ENCODE measurements around the gene RNF152. TPM values are rescaled to one million over a fixed set of nuclear protein-coding genes. Genes with fewer than 3 reads are reported as not detected.
"Not testable (repeated sequence)": the region's sequence is repeated elsewhere in the genome, so short reads cannot be mapped to it uniquely, and the experiment has no call there.

RNF152 gene
- total RNA-seq, 2 donors from 2014 or later = 11.0 to 11.8 TPM

DNA sequence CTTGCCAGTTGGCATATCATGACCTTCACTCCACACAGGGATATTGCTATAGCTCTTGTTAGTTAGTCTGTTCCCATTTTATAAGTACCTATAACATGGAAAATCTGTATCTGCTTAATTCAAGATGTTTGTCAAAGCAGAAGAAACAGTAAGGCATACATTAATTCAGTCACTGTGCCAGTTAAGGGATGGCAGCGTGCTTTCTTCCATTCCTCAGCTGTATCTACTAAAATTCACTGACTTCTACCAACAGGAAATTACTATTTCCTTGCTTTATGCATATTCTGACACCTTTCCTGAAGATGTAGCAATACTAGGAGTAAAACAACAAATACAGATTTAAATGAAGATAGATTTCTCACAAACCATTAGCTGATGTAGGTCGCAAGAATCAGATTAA lies 59.9 kb downstream of the RNF152 start:
- no peak for ATAC-seq
- DNase-seq = no peak
- intact Hi-C loops (cut with DNase I) = no loop called here

DNA sequence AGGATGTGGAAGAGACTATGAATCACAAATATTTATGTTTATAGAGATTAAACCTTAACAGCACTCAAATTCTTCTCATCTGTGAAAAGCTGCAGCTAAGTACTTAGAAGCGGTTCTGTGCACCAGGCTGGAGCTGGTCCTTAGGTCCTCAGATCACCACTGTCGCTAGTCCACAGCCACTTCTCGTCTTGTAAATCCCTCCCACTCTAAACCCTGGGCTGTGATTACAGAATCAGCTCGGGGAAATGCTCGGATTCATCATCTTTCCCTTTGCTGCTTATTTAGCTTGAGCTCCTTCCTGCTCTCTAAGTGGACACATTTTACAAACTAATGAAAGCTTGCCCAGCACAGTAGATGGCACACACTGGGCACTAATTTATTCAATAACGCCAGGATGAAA lies 61.7 kb downstream of the RNF152 start:
- ATAC-seq (peak; percentile 20 to 51), DNase-seq (no peak)
- intact Hi-C loops (cut with DNase I) = no loop called here

DNA sequence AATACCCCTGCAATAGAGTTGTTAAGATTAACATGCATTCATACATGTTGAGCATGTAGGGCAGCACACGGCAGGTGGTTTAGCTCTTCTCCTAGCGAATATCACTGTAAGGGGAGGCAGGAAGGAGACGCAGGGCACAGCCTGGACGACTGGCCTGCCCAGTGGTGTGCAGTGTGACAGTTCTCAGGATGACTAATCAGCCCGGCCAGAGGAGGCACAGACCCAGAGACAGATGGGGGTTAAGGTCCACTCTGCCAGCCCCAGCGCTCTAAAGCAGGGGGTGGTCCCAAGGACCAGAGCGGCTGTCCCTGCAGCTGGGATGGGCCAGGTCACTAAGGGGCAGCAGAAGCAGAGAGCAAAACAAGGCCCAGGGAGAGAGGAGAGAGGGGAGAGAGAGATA lies 63.7 kb downstream of the RNF152 start:
- intact Hi-C loops (cut with DNase I) = no loop called here
- DNase-seq (no peak), ATAC-seq (no peak)

DNA sequence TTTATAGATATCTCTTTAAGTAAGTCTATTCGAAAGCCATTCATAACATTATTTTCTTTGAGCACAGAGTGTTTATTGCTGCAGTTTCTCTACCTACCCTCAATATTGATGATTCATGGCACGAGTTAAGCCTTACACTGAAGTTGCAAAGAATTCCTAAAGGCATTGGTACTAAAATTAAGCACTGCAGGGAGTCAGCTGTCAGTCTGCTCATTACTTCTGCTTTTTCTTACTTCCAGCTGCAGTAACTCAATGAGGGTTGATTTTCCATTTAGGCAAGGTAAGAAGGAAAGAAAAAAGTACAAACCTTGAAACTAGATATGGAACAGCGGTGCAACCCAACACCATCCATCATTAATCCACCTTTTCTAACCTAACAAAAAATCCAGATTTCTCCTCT lies 65.2 kb downstream of the RNF152 start:
- ATAC-seq = no peak
- intact Hi-C loops (cut with DNase I) = no loop called here
- no peak for DNase-seq

DNA sequence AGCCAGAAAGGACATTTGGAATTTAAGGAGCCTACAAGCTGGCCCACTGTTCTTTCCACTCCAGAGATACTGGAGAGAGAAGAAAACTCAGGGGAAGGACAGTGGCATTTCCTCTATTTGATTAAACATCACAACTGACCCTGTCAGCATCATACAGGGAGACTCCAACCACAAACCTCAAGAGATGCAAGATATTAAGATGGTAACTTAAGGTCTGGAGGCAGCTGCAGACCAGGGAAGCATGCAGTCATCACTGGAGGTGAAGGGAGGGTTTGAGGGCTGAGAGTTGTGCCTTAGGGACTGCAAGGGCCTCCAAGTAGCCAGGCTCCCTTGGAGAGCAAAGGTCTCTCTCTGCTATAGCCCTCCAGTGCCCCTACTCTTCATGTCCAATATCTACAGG lies 67.4 kb downstream of the RNF152 start:
- intact Hi-C loops (cut with DNase I) = no loop called here
- ATAC-seq (no peak), DNase-seq (no peak)

DNA sequence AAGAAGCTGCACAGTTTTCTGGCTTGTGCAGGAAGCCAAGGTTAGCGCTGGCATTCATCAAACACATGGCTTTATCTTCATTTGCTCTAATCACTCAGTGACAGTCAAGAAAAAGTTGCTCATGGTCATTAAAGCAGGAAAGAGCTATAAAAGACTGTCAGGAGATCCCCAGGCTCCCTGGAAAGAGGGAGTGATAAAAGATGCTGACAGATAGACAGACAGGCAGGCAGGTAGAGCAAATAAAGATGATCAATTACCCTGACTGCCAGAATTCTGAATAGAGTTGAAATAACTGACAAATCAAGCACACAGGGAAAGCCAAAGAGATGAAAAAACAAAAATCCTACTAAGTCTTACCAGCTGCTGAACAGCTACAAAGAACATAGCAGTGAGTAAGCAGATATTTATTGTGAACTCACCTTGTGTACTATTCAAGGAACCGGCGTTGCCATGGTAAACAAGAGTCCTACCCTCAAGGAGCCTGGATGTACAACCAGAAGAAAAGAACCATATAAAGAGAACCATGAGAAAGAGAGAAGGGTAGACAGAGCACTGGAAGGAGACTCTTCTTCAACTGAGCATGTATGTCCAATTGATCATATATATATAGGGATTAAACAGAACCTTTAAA lies 68.0 kb downstream of the RNF152 start:
- DNase-seq (no peak), ATAC-seq (no peak)
- intact Hi-C loops (cut with DNase I) = no loop called here

DNA sequence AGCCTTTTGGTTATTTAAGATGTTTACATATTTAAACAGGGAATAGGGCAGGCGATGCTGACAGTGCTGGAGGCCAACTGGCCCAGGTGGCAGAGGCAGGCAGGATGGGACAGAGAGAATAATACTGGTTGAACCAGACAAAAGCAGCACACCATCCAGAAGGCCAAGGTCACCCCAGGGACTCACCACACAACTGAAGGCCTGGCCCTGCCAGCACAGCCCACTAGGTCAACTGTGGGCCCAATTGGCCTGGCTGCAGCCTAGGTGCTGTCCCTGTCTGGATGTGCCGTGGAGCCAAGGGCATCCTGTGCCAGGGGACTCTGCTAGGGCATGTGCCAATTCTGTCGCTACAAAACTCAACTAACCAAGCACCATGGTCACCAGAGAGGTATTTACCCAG lies 69.2 kb downstream of the RNF152 start:
- no peak for DNase-seq
- intact Hi-C loops (cut with DNase I) = no loop called here
- no peak for ATAC-seq

DNA sequence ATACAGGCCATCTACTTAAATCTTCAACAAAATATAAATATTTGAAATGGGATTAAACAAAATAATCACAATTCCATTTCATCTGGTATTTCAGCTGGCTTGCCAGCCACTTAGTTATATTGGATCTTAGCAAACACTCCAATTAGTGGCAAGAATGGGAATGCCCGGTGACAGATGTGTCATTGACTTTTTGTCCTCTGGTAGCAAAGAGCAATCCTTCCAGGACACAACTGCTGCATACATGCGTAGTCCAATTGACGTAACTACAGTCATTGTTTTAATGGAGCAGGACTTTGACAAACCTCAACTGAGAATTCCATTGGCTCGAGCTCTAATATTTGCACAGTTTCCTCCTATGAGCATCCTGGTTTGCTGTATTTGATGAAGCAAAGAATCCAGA lies 69.9 kb downstream of the RNF152 start:
- intact Hi-C loops (cut with DNase I) = no loop called here
- ATAC-seq (no peak), DNase-seq (no peak)

DNA sequence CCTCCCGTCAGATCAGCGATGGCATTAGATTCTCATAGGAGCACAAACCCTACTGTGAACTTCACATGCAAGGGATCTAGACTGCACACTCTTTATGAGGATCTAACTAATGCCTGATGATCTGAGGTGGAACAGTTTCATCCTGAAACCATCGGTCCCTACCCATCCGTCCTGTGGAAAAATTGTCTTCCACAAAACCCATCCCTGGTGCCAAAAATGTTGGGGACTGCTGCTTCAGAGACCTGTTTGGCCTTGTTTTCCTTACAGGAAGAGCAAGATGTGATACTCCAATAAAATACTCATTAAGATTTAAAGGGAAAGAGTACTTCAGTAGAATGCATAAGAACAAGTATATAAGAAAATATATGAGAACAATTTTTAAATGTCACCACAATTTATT lies 71.1 kb downstream of the RNF152 start:
- intact Hi-C loops (cut with DNase I) = no loop called here
- no peak for DNase-seq

DNA sequence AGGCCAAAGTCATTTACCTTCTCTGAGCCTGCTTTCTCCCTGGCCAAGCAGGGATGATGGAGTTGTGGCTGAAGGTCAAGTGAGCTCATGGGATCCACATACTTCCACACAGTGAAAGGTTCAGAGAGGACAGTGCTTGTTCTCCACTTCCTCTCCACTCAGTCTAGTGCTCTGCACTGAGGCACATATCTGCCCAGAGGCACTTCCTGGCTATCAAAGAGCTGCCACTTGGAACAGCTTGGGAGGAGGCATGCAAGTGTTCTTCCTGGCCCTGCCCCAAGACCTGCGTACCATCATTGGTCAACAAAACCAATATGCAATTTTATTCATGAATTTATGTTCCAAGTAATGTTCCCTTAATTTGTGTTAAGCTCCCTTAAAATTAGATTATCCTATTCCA lies 71.9 kb downstream of the RNF152 start:
- intact Hi-C loops (cut with DNase I) = no loop called here
- ATAC-seq = no peak
- no peak for DNase-seq

More for the DNA sequence above, 71.1 kb downstream of the RNF152 start:
- ATAC-seq = no peak

DNA sequence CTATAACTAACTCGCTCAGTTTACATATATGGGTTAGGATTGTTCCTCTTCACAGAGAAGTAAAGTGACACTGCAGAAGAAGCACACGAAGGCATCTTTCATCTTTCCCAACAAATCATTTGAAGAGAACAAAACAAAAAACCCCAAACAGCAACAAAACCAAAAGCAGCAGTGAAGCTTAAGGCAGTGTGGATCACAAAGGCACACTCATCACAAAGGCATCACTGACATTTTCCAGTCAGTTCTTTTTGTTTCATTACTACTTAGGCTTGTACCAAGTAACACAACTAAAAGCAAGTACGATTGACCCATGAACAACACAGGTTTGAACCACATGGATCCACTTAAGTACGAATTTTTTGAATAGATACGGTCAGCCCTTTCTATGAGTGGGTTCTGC lies 75.7 kb downstream of the RNF152 start:
- ATAC-seq = no peak
- intact Hi-C loops (cut with DNase I) = no loop called here
- no peak for DNase-seq

DNA sequence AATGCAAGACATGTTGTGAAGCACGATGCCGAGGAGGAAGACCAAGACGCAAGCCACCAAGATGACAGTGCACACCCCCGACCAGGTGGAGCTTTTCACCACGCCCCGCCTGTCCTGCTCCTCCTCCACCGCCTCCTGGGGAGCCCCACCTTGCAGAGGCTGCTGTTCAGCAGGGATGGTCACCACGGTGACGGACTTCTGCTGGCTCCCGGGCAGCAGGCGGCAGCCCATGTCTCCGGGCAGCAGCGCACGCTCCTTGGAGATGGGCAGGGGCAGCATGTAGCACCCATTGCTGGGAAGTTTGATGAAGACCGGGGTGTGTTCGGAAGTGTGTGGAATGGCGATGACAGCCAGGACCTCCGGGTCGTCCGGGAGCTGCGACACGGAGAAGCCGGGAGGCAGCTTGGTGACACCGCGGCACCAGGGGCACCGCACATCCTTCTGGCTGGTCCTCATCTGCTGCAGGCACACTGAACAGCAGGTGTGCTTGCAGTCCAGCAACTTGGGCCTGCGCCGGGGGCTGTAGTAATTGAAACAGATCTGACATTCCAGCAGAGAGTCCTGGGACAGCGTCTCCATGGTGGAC lies 76.8 kb downstream of the RNF152 start:
- no peak for ATAC-seq

DNA sequence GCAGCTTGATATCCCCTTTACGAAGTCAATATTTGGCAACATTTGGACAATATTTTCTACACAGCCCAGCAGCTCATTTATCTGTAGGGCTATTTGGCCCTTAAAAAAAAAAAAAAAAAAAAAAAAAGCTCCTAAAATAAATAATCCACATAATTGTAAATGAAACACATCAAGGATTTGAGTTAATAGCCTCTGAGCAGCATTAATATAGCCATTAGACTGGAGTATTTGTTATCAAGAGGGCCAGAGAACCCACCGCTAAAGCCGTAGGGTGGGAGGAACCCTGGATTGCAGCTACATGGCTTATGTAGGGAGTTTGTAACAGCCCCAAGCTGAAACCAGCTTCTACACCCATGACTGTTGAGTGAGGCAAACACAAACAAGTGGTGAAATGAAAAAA lies 84.5 kb downstream of the RNF152 start:
- intact Hi-C loops (cut with DNase I) = no loop called here
- DNase-seq (no peak), ATAC-seq (no peak)

More for the DNA sequence above, 76.8 kb downstream of the RNF152 start:
- intact Hi-C loops (cut with DNase I) = no loop called here
- no peak for DNase-seq

DNA sequence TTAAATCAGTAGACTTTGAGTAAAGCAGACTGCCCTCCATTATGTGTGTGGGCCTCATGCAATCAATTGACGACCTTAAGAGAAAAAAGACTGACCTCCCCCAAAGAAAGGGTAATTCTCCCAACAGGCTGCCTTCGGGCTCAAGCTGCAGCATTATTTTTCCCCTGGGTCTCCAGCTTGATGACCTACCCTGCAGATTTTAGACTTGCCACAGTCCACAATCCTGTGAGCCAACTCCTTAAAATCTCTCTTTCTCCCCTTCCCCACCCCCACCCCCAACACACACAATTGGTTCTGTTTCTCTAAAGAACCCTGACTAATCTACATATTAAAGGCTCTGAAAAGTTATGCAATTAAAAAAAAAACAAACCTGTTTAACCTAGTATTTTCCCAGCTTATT lies 89.4 kb downstream of the RNF152 start:
- intact Hi-C loops (cut with DNase I) = no loop called here
- DNase-seq (no peak), ATAC-seq (no peak)

DNA sequence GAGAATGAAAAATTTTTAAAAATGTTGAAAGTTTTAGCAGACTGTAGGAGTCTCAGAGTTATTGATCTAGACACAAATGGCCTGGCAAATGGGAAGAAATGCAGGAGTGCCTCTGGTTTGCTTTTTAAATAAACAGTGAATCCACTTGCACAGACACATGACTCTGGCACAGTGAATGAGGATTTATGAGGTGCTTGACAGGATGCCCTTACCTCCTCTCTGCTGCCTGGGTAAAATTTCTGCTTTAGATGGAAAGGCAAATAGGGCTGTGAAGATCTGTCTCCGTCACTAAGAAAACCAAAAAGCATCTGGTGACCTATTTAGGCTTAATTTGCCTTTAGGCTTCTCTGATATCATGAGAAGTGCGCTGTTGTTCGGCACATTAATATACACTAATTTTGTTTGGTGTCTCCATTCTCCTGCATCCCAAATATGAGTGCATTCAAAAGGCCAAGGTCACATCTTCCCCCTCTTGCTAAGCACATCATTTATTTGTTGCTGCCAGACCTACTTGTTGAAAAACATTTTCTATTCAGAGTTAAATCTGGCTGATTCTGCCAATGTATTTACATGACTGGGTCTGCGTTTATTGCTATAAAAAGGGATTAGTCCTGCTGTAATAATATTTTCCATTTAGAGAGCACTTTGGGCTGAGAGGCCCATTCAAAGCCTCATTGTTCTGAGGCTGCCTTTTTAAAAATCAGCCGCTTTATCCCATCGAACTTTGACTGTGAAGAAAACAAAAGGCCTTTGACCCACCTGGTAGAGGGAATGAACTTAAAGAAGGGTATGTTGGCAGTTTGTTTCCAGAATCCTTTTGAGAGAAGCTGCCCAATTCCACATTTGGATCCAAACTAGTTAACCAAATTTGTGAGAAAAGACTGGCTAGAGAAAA lies 94.9 kb downstream of the RNF152 start:
- intact Hi-C loops (cut with DNase I) = no loop called here
- ATAC-seq = no peak
- DNase-seq = no peak

DNA sequence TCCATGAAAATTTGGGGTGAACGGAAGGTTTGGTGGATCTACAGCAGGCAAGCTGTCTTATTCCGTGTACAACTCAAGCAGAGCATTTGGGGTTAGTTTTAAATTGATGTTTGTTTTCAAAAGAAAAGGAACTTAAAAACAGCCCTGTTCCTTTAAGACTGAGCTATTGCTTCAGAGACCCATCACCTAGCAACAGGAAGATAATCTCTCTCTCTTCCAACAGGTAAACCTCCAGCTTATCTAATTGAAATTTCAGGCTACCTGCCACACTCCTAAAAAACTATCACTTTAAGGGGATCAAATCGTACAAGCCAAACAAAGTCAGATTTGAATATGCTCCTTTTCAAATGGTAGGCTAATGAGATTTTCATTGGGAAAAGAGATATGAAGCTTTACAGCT lies 101.8 kb downstream of the RNF152 start:
- ATAC-seq (no peak), DNase-seq (no peak)

DNA sequence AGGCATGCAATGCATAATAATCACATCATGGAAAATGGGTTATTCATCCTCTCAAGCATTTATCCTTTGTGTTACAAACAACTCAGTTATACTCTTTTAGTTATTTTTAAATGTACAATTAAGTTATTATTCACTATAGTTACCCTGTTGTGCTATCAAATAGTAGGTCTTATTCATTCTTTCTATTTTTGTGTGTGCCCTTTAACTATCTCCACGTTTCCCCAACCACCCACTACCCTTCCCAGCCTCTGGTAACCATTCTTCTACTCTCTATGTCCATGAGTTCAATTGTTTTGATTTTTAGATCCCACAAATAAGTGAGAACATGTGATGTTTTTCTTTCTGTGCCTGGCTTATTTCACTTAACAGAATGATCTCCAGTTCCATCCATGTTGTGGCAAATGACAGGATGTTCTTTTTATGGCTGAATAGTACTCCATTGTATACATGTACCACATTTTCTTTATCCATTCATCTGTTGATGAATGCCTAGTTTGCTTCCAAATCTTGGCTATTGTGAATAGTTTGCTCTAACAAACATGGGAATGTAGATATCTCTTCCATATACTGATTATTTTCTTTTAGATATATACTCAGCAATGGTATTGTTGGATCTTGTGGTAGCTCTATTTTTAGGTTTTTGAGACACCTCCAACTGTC lies 105.7 kb downstream of the RNF152 start:
- ATAC-seq; intact Hi-C loops (cut with DNase I); DNase-seq: not testable (repeated sequence)

More for the DNA sequence above, 101.8 kb downstream of the RNF152 start:
- intact Hi-C loops (cut with DNase I) = no loop called here

DNA sequence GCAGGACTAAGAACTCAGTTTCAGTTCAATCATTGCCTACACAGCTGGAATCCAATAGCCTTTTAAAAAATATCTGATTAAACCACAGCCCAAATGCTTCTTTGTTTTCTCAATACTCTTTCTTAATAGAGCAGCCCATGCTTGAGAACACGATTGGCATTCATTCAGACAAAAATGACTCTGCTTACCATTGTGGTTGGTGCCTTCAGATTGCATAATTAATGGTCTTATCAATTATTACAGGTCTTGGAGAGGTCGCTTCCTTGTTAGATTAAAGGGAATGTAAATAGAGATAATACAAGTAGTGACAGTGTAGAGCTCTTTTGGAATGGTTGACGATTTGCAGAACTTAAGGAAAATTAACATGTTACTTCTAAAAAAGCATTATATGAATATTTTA lies 107.2 kb downstream of the RNF152 start:
- DNase-seq (no peak), ATAC-seq (no peak)
- intact Hi-C loops (cut with DNase I) = no loop called here

DNA sequence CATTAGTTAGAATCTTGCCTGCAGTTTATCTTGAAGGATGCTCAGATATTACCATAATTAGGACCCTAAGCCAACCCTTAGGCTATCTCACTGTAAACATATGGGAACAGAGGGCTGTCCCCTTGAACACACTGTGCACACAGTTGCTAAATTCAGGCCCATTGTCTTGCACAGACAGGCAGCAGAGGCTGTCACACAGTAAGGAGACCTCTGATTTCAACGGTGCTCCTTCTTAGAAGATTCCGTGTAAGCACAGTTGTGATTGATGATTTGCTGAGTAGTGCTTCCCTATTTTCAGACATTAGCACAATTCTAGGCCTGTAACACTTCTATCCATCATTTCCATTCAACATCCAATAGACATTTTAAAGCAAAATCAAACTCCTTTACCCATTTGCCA lies 108.0 kb downstream of the RNF152 start:
- DNase-seq = no peak
- intact Hi-C loops (cut with DNase I) = no loop called here
- ATAC-seq = no peak

DNA sequence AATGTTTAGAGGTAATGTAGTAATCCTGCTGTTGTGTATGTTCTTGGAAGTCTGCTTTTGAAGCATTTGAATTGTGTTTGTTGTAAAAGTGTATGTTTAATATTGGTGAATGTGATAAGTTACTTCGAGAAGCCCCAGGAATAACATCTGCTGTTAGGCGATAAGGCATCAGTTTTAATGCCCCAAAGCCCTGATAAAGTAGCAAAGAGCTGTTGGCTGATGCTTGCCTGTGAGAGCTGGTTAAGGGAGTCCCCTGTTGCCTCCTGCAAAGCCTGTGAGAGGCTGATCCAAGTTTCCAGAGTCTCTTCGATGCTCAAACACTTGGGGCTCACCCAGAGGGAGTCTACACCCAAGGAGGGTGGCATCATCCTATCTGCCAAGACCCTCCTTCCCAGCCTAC lies 110.3 kb downstream of the RNF152 start:
- ATAC-seq (no peak), DNase-seq (no peak)
- intact Hi-C loops (cut with DNase I) = no loop called here

Data from left cardiac atrium (tissue), 4 donors.